HG03354 (cell line): ENCODE results near the gene RIOK1.
"Not testable (repeated sequence)": the region's sequence is repeated elsewhere in the genome, so short reads cannot be mapped to it uniquely, and the experiment has no call there.

ENCODE experiments used
- ATAC-seq: cut with Tn5 transposase; IDR thresholded peaks from one replicate; pipeline ENCODE4 v1.9.1; 2021; ENCODE audit warnings: mild to moderate bottlenecking; ENCODE audit not compliant: unreplicated experiment, poor library complexity, severe bottlenecking

RIOK1 gene

GRCh38 chr6:7434672-7435071, 45.1 kb downstream of the RIOK1 start:
- no peak for ATAC-seq

GRCh38 chr6:7438011-7438410, 48.4 kb downstream of the RIOK1 start:
- ATAC-seq: no peak

GRCh38 chr6:7439228-7439627, 49.6 kb downstream of the RIOK1 start:
- no peak for ATAC-seq

GRCh38 chr6:7440476-7440875, 50.9 kb downstream of the RIOK1 start:
- ATAC-seq: no peak

GRCh38 chr6:7441048-7441775, 51.6 kb downstream of the RIOK1 start:
- no peak for ATAC-seq

GRCh38 chr6:7442467-7442866, 52.9 kb downstream of the RIOK1 start:
- no peak for ATAC-seq

GRCh38 chr6:7445101-7445500, 55.5 kb downstream of the RIOK1 start:
- ATAC-seq: no peak

- ATAC-seq: no peak
Measured at GRCh38 chr6:7445885-7446461, 56.4 kb downstream of the RIOK1 start.

- ATAC-seq: no peak
Measured at GRCh38 chr6:7446619-7447325, 57.2 kb downstream of the RIOK1 start.

- no peak for ATAC-seq
Measured at GRCh38 chr6:7448232-7448631, 58.6 kb downstream of the RIOK1 start.

GRCh38 chr6:7449018-7449417, 59.4 kb downstream of the RIOK1 start:
- no peak for ATAC-seq

GRCh38 chr6:7451326-7451725, 61.7 kb downstream of the RIOK1 start:
- no peak for ATAC-seq

GRCh38 chr6:7452898-7453297, 63.3 kb downstream of the RIOK1 start:
- ATAC-seq: no peak

GRCh38 chr6:7454696-7455358, 65.2 kb downstream of the RIOK1 start:
- ATAC-seq: no peak

GRCh38 chr6:7456302-7456701, 66.7 kb downstream of the RIOK1 start:
- not testable (repeated sequence) for ATAC-seq

GRCh38 chr6:7461416-7461815, 71.8 kb downstream of the RIOK1 start:
- ATAC-seq: no peak

GRCh38 chr6:7463785-7464184, 74.2 kb downstream of the RIOK1 start:
- ATAC-seq: no peak

GRCh38 chr6:7467007-7467897, 77.6 kb downstream of the RIOK1 start:
- no peak for ATAC-seq
